Right kidney (tissue), 1 donor: Measurements from ENCODE around the gene FAM163B.

Experiments
- DNase-seq: peaks from one replicate; pipeline ENCODE4 v3.0.0-alpha.2; 2016

FAM163B gene

DNA sequence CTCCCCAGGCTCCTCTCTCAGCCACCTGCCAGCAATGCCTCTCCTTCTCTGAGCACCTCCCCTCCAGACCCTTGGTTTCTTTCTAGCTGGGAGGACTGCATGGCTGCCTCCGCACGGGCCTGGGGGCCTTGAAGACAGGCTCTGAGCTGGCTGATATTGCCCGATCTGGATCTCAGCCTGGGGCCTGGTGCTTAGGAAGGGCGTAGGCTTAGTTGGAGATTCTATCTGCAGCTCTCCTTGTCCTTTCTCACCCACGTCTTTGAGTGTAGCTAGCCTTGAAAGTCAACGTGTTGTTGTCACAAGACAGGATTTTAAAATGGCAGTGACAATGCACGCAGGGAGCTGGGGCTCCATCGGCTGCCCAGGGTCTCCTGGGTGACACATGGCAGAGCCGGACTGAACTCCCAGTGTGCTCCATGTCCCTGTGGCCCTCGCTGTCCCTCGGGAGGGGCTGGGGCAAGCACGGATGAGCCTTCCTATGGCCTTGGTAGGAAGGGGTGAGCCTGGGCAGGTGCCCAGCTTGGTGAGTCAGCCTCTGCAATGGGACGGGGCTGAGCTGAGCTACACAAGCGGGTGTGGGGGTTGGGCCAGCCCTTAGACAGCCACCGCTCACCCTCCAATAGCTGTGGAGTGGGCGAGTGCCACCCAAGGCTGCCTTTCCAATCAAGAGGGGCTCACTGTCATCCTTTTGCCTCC, 65.3 kb downstream of the FAM163B start:
- no peak for DNase-seq

- DNase-seq: no peak
Measured at GRCh38 chr9:133542002-133542401, 67.2 kb downstream of the FAM163B start.

- DNase-seq: no peak
Measured at GRCh38 chr9:133540698-133541025, 68.5 kb downstream of the FAM163B start.

GRCh38 chr9:133539991-133540697, 69.0 kb downstream of the FAM163B start:
- no peak for DNase-seq

DNA sequence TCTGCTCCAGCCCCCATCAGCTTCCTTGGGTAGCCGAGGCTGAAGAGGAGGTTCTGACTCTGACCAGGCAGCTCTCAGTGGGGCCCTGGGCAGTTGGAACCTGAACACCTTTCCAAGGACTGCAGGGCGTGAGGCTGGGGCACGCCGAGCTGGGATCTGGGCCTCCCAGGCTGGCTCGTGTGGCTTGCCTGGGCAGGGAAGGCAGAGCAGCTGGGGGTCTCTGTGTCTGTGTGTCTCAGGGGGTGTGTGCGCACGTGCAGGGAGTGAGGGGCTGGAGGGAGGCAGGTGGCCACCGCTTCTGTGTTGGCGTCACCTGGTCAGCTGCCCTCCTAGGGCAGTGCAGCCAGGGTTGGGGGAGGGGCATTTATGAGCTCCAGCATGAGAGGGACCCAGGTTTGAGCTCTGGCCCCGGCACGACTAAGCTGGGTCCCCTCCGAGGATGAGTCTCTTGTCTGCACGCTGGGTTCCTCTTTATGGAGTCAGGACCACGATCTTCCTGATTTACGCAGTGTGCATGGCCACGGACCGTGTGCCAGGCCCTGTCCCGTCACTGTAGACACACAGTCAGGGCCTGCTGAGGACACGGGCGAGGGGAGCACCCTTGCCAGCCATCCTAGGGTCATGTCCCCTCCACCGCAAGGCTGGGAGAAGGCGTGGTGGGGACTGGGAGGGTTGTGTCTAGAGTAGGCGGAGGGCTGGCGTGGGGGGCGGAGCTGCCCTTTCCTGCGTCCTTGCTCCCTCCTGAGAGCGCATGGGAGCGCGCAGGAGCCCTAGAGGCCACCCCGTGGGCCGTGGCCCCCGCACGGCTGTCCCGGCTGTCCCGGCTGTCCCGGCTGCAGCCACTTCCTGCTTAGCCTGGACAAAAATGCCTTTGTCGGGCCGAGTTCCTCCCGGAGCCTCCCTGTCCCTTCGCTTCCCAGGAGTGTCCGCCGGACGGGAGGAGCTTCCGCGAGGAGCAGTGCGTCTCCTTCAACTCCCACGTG, 70.0 kb downstream of the FAM163B start:
- DNase-seq: peak; percentile 71

- no peak for DNase-seq
Measured at GRCh38 chr9:133538176-133538575, 71.0 kb downstream of the FAM163B start.

DNA sequence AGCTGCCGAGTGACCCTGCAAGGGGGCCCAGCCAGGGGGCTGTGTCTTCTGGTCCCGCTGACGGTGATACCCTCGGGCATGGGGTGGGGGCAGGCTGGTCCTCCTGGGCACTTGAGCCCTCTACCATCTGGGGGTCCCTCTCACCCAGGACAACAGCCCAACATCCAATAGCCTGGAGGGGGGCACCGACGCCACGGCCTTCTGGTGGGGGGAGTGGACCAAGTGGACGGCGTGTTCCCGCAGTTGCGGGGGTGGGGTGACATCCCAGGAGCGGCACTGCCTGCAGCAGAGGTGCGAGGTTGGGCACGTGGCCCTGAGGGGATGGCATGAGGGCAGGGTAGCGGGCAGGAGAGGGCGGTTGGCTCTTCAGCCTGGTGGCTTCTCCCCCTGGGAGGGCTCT, 71.9 kb downstream of the FAM163B start:
- DNase-seq: no peak

- no peak for DNase-seq
Measured at GRCh38 chr9:133536536-133536935, 72.7 kb downstream of the FAM163B start.

DNA sequence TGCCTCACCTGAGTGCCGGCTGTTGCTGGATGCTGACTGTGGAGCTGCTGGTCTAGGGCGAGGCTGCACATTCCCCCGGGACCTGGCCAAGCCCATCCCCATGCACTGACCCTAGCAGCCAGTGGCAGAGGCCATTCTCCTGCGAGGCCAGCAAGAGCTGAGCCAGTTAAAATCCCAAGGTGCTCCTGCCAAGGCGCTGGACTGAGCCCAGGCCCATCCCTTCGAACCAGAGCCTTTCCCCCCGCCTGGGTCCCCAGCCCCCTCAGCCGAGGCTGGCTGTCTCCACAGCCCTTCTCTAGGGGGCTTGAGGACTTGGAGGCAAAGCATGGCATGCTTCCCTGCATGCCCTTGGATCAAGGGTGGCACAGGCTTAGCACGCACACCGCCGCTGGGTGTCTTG, 73.1 kb downstream of the FAM163B start:
- DNase-seq: no peak

GRCh38 chr9:133535306-133535877, 73.8 kb downstream of the FAM163B start:
- DNase-seq: no peak

GRCh38 chr9:133534346-133535291, 74.6 kb downstream of the FAM163B start, which contains the start of gene ADAMTSL2:
ADAMTSL2 (plus strand) TSS chr9:133534704; CDS start chr9:133536713, 2,009 bp downstream.
- DNase-seq: peak; percentile 82

DNA sequence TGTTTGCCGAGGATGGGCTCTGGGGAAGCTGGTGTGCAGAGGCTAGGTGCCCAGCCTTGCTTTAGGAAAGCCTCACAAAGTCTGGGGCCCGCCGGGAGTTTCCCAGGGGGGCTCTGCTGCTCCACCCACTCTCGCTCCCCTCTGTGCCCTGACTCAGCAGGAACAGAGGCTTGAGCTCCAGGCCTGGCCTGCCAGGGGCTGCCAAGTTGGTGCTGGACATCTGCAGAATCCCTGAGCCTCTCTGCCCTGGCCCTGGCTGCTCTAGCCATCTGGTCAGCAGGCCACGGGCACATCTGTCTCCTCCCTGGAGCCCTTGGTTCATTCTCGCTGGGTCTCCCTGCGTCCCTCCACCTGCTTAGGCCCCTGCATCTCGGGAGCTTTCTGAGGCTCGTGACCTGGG, 75.3 kb downstream of the FAM163B start:
- DNase-seq: no peak

GRCh38 chr9:133532937-133533668, 76.1 kb downstream of the FAM163B start:
- DNase-seq: no peak

- DNase-seq: no peak
Measured at GRCh38 chr9:133531293-133531692, 77.9 kb downstream of the FAM163B start.

DNA sequence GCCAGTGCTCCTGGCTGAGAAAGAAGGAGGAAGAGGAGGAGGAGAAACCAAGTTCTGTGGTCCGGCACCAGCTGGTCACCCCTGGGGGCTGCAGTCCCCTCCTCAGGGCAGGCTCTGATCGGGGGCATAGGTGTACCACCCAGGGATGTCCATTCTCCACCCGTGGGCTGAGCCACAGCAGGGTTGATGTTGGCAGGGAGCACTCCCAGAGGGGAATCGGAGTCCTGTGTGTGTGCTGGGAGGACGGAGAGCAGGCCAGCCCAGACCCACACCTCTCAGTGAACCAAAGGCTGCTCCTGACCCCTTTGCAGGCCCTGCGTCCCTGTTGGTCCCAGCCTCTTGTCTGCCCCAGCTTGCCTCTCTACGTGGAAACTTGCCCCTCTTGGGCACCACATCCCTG, 79.3 kb downstream of the FAM163B start:
- DNase-seq: no peak

DNA sequence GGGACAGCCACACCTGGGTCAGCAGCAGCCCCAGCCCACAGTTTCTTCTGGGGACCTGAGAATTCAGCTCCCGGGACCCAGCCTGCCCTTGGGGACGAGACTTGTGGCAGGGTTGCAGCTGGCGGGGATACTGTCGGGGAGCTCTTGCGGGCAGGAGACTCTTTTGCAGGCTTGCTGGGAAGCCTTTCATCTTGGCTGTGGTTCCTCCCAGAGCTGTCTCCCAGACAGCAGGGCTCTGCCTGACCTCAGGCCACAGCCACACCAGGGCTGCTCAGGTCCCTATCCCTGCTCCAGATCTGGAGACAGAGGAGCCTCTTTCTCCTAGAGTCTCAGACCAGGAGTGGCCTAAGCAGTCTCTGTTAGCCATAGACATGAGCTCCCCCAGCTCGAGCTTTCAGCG, 79.7 kb downstream of the FAM163B start:
- no peak for DNase-seq

GRCh38 chr9:133528876-133529241, 80.3 kb downstream of the FAM163B start:
- no peak for DNase-seq

DNA sequence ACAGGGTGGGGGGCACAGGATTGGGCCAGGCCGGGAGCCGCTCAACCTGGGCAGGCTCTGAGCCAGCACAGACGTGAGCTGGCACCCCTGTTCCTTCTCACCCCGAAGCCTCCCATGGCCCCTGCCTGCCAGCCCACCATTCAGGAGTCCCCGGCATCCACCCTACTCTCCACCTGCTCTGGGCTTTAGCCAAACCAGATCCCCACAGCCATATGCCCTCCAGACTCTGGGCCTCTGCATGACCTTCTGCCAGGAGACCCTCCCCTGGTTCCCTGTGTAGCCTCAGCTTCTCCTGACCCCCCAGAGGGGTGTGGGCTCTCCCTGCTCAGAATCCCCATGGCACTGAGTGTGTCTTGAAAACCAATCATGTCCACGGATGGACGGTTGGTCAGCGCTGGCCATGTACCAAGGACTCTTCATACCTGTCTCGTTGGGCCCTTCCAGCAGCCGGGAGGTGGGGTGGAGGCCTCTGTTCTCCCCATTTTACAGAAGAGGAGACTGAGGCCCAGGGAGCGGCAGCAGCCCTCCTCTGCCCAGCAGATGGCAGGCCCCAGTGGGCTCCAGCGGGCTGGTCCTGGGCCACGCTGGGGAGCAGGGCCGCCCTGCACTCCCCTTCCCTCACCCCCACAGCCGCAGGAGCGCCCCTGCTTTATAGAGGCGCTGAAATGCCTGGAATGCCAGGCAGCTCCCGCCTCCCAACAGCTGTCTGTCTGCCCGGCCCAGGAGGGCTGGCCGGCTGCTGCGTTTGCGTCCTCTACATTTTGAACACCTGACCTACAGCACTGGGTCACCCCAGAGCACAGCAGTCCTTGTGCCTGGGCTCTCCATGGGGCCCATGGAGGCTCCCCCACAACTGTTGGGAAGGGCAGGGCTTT, 81.0 kb downstream of the FAM163B start:
- DNase-seq: no peak

DNA sequence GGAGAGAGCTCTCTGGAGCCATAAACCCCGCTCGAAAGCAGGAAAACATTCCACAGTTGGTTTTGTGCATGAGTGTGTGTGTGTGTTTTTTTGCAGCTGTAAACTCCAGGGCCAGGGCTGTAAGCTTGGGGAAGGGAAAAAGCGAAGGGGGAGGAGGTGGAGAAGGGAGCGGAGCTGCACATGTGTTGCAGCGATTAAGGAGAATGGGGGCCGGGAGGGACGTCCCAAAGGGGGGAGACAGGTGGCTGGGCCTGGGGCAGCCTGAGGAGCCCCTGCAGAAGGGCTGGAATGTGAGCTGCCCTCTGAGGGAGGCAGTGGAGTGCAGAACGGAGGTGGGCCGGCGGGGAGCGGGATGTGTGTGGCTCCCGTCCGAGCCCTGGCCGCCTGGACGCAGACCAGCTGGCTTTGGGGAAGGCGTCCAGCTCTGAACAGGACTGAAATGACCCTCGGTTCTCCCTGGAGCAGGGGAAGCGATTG, 81.7 kb downstream of the FAM163B start:
- peak; percentile 72 for DNase-seq
